ENCODE results near the gene CCDC194.

CCDC194 gene, protein sequence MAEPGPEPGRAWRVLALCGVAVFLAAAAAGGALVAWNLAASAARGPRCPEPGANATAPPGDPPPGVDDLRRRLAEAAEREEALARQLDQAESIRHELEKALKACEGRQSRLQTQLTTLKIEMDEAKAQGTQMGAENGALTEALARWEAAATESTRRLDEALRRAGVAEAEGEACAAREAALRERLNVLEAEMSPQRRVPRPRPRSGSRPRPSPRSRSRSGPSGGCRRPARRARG

GRCh38 chr19:17393914-17394313 is at the start of gene CCDC194:
CCDC194 (minus strand) TSS chr19:17394196; CDS start chr19:17394158, 38 bp downstream.
- DNase-seq, result no peak

DNA sequence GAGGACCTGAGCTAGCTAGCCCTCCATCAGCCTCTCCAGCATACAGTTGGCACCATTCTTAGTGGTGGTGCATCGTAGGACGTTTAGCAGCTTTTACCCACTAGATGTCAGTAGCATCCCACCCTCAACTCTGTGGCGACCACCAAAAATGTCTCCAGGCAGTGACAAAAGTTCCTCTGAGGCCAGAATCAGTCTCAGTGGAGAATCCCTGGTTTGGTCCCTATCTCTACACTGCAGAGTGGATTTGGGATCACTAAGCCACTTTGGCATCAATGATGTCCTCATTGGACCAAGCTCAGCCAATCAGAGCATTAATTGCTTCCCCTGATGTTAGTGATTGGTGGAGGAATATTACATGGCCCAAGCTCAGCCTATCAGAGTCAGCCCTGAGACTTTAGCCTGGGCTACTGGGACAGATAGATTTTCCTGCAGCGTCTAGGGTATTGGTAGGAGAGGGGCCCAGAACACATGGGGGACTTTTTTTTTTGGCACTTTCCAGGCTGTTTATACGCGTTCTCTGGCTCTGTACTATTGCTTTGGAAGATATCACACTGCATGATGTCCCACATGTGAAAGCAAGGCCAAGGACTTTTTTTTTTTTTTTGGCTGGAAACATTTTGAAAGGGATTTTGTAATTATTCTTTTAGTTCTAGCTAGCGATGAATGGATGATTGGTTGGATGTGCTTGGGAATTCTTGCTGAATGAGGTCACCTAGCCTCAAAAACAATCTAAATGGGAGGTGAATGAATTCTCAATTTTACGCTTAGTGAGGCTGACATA is 47.4 kb upstream of the CCDC194 start:
- no peak for DNase-seq

DNA sequence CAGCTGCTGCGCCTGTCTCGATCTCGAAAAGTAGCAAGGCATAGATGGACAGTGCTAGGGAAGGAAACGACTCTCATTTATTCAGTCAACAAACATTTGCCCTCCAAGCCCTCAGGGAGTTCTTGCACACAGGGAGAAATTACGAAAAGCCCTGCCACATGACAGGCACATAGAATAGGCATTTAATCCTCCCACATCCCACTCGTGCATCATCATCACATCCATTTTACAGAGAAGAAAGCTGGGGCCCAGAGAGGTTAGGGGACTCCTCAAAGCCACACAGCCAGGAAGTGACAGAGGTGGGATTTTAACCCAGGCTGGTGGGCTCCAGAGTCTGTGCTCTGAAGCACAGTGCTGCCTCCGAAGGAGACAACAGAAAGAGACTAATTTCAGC is 42.9 kb upstream of the CCDC194 start:
- DNase-seq, result no peak

- no peak for DNase-seq
Observed at GRCh38 chr19:17436094-17436873, 42.3 kb upstream of the CCDC194 start.

- DNase-seq, result no peak
Observed at GRCh38 chr19:17435218-17435617, 41.2 kb upstream of the CCDC194 start.

DNA sequence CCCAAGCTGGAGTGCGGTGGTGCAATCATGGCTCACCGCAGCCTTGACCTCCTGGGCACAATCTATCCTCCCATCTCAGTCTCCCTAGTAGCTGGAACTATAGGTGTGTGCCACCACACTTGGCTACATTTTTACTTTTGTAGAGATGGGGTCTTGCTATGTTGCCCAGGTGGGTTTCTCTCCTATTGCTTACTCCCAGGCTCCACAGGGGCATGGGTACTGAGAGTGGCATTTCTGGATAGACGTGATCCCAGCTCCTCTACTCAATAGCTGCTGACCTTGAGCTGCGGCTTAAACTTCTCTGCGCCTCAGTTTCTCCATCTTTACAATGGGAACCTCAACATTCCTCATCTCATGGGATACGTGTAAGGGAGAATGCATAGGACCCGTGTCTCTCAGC is 37.4 kb upstream of the CCDC194 start:
- no peak for DNase-seq

DNA sequence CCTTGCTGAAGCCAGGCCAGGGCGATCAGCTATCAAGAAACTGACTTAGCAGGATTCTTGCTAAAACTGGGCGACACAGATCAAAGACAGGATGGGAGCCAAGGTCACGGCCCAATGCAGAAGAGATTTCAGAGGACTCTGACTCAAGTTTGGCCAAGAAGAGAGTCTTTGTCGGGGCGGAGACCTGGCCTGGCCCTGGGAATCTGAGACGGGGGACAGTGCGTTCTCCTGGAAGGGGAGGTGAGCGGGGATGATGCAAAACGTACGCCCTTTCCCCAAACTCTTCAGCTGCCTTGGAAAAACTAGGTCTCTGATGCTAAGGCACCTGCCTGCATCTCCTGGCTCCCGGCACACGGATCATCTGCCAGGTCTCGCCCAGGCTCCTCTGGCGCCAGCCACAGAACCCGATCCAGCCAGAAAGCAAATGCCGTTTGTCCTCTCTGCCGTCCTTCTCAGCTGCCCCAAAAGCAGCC is 35.7 kb upstream of the CCDC194 start:
- DNase-seq, result no peak

DNA sequence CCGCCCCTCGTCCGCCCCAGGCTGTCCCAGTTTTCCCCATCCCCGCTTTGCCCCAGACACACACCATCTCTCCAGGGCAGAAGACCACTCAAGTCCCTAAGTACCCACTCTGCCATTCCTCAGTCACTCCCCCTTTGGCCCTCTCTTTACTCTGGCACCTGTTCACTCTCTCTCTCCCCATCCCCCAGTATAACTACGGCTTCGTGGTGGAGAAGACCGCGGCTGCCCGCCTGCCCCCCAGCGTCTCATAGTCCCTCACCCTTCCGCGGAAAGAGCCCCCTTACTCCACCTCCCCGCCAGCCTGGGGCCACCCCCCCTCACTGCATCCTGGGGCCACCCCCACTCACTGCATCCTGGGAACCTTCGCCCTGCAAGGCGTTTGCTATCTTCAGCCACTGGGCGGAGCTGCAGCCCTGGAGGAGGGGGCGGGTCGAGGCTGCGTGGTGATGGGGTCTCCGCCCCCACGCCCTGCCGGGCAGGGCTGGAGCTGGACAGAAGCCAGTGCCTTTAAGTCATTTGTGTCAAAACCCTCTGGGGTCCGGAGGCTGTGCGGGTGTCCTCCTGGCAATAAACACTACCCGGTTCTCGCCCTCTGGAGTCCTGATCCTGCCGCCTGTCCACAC is 30.9 kb upstream of the CCDC194 start:
- no peak for DNase-seq

- DNase-seq, result no peak
Observed at GRCh38 chr19:17423429-17424208, 29.6 kb upstream of the CCDC194 start.

DNA sequence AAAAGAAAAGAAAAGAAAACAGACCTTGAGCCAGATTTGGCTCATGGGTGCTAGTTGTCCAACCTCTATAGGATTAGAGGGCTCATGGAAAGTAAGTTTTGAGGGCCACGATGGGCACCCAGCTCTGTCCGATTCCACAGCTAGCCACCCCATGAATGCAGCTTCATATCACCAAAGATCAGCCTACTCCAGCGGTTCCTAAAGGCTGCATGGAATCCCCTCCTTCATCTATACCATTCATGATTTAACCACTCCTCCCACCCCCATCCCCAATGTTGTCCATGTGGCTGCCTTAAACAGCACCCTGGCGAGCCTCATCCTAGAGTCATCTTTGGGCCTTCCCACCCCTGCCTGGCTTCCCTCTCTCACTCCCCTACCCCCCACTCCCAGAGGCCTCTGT is 27.9 kb upstream of the CCDC194 start:
- DNase-seq, result no peak

DNA sequence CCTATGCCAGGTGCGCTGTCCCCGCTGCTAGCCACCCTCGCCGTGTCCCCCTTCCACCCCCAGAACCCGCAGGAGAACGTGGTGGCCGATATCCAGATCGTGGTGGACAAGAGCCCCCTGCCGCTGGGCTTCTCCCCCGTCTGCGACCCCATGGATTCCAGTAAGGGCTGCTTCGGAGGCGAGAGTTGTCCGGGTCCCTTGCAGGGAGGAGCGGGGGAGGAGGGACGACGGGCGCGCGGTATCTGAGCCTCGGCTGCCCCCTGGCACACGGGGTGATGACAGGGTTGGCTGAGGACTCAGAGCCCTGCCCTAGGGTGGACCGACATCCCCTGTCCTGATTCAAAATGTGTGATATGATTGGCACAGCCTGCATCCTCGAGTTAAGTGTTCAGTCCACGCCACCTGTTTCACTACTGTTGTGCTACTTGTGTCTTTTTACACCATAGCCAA is 26.5 kb upstream of the CCDC194 start:
- no peak for DNase-seq

DNA sequence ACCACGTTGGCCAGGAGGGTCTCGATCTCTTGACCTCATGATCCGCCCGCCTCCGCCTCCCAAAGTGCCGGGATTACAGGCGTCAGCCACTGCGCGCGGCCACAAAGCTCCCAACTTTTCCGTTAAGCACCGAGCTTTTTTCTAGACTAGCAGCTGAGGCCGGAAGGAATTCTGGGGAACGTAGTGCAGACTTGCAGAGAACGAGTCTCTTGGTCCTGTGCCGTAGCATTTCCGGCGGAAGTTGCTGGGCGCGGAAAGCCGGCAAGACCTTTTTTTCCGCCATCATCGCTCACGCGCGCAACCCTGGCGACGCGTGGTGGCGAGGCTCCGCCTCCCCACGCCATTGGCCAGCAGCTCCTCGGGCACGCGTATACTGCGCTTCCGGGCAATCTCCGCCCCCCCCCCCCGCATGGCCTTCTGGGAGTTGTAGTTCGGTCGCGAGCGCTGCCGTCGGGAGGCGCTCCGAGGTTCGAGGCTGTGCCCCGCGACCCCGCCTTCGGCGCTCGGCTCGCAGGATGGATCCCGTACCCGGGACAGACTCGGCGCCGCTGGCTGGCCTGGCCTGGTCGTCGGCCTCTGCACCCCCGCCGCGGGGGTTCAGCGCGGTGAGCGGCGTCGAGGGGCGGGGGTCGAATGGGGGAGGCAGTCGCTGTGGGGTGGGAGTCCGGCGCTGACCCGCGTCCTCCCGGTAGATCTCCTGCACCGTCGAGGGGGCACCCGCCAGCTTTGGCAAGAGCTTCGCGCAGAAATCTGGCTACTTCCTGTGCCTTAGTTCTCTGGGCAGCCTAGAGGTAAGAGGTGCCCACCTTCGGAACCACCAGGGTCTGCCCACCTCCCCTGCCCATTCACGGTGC is 25.9 kb upstream of the CCDC194 start, which contains the start of gene MVB12A:
MVB12A (plus strand) TSS at position 427 of the 854 bp plus-strand sequence; CDS start at position 516, 89 bp downstream.
- DNase-seq, result peak; percentile 94

DNA sequence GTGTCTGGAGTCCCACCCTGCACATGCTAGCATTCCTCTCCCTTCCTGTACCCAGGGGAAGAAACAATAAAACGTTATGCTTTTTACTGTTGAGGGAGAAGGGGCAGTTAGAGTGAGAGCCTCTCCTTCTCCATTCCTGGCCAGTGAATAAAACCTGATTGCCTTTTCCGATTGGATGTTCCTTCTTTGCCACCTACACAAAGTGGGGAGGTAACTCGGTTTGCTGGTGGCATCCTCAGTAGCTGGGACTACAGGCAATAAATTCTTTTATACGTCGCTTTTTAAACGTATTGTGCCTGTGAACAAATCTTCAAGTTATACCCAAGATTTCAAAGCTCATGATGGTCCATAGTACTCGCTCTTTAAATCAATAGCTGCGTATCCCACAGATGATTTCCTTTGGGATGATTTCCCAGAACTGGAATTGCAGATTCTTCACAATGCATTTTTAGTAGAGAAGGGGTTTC is 25.2 kb upstream of the CCDC194 start:
- DNase-seq, result no peak

GRCh38 chr19:17418710-17419109 is 24.7 kb upstream of the CCDC194 start:
- no peak for DNase-seq

DNA sequence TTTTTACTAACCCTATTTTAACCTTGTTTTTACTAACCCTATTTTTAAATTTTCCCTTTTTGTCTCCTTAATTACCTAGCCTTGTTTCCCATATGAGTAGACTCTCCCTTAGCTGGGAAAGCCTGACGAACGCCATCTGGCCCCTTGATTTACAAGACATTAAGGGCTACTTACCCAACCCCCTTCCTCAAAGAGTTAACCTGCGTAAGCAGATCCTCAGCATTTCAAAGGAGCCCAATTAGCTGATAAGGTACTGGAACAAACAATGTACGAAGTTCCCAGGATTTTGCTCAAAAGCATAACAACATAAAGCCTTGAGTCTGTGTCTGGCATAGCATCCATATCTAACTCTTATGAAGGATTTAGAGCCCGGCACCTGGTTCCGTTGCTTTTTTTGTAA is 21.1 kb upstream of the CCDC194 start:
- no peak for DNase-seq

GRCh38 chr19:17414097-17414496 is 20.1 kb upstream of the CCDC194 start:
- DNase-seq, result no peak

DNA sequence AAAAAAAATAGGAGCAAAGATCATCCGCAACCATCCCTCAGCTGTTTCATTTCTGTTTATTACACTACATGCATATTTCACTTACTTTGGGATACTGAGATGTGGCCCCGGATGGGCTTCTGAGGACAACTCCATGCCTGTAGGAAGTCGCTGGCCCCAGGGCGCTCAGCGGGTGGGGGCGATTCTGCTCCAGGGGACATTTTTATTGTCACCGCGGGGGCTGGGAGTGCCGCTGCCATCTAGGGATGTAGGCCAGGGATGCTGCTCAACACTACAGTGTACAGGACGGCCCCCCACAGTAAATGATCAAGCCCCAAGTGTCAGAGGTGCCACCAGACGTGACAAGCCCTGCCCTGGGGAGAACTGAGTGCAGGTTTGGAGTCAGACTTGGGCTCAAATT is 17.8 kb upstream of the CCDC194 start:
- DNase-seq, result no peak

DNA sequence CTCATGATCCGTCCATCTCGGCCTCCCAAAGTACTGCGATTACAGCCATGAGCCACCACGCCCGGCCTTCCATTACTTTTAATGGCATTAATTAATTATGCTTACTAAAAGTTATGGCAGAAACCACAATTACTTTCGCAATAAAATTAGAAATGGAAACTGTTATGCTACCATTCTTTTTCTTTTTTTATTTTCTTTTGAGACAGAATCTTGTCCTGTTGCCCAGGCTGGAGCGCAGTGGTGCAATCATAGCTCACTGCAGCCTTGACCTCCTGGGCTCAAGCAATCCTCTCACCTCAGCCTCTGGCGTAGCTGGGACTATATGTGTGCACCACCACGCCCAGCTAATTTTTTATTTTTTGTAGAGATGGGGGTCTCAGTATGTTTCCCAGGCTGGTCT is 16.0 kb upstream of the CCDC194 start:
- DNase-seq, result no peak

GRCh38 chr19:17406887-17407196 is 12.8 kb upstream of the CCDC194 start:
- DNase-seq, result no peak

GRCh38 chr19:17406046-17406886 is 12.3 kb upstream of the CCDC194 start:
- DNase-seq, result no peak

Data from activated CD4-positive, alpha-beta T cell treated with anti-CD3 and anti-CD28 coated beads for 1 hour (primary cell).